ENCODE data around the gene PDE4C.

DNA sequence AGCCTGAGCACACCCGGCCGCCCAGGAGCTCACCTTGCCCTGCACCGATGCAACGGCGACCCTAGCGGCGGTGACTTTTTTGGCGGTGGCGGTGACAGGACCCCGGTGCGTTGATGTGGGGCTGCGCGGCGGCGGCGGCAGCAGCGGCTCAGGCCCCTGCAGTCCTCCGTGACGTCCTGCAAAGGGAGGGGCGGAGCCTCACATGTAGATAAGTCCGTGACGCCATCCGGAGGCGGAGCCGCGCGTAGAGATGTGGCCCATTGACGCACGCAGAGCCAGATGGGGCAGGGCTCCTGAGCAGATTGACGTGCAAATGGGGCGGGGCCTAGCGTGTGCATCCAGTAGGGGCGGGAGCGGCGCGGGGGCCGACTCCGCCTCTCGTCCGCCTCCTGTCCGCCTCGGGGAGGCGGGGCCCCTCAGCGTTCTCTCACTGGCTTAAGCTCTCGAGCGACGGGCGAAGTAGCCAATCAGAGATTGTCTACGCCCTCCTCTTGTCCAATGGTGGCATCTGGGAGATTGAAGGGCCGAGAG lies 22.3 kb downstream of the PDE4C start, which contains the start of gene RAB3A:
- TF ChIP-seq CTCF (IDR thresholded peaks at IDR 0.05) (no peak), ZFX (IDR thresholded peaks at IDR 0.05; ENCODE audit: borderline replicate concordance) (no peak)

Measured in 22Rv1 (cell line).